Ectodermal cell (in vitro differentiated cells): ENCODE results near the gene LRRC32.
"Not testable (repeated sequence)": the region's sequence is repeated elsewhere in the genome, so short reads cannot be mapped to it uniquely, and the experiment has no call there.

Source experiments
- H3K27ac ChIP-seq: 2 replicates; pipeline ENCODE4 v1.7.0; 2013; ENCODE audit warnings: mild to moderate bottlenecking, low read depth, low read length; ENCODE audit not compliant: insufficient read depth, poor library complexity, severe bottlenecking
- H3K27me3 ChIP-seq: 2 replicates; pipeline ENCODE4 v1.7.0; 2013; ENCODE audit warnings: mild to moderate bottlenecking, low read length; ENCODE audit not compliant: insufficient read depth, control insufficient read depth, poor library complexity, severe bottlenecking
- H3K36me3 ChIP-seq: one replicate; pipeline ENCODE4 v1.7.0; 2013; ENCODE audit warnings: low read length; ENCODE audit not compliant: control insufficient read depth, insufficient read depth
- H3K4me1 ChIP-seq: one replicate; pipeline ENCODE4 v1.7.0; 2013; ENCODE audit warnings: low read length; ENCODE audit not compliant: control insufficient read depth, insufficient read depth
- H3K4me3 ChIP-seq: 2 replicates; pipeline ENCODE4 v1.7.0; 2013; ENCODE audit warnings: low read depth, low read length, control low read depth; ENCODE audit not compliant: insufficient read depth
- H3K9me3 ChIP-seq: 2 replicates; pipeline ENCODE4 v1.7.0; 2013; ENCODE audit warnings: mild to moderate bottlenecking, low read length, moderate library complexity; ENCODE audit not compliant: control insufficient read depth
- WGBS, 2 experiments: methylation state at CpG; one replicate each; pipeline ENCODE4 v1.1.7; 2013; ENCODE audit warnings: missing lambda C conversion rate in 2 of 2; 5-methylcytosine and 5-hydroxymethylcytosine counted together

The LRRC32 gene

DNA sequence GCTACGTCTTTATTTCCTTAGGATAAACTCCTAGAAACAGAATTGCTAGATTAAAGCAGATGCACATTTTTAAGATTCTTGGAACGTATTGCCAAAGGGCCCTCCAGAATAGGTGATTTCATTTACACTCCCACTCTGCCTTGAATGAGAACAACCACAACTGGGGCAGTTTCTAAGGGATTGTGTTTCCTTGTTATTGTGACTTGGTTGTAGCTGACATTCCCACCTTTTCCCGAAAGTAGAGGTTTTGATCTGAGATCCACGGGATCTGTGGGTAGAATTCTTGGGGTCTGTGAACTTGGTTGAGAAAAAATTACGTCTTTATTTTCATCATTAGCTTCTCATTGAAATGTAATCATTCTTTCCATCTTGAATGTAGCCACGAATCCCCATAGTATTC, 21.5 kb downstream of the LRRC32 start:
- no peaks in the 10 kb centered on the region for H3K4me1 ChIP-seq
- H3K4me3 ChIP-seq, result no peak overlapping the region
- 91 to 92% methylated on average over 5 to 6 of the region's 6 CpGs for WGBS, 2 experiments
- H3K36me3 ChIP-seq, result no peaks in the 10 kb centered on the region
- no peaks in the 10 kb centered on the region for H3K9me3 ChIP-seq
- H3K27me3 ChIP-seq, result no peaks in the 10 kb centered on the region
- H3K27ac ChIP-seq, result no peak overlapping the region

DNA sequence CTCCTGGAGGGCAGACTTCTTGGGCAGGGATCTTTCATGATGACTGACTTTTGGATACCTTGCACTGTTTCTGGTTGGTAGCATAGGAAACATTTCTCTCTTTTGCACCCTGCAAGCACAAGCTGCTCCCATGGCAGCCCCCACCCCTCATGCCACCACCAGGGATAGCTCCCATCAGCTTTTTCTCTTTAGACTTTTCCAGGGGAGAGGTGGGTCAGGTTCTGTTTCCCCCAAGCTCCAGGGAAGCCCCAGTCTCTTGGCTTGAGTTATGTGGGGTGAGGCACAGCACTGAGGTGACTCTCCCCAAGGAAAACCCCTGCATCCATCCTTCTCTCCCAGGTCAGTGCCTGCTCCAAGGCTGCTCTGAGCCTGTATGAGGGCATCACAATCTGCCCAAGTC, 22.5 kb downstream of the LRRC32 start:
- Histone ChIP-seq H3K4me1 (no peaks in the 10 kb centered on the region), H3K36me3 (no peaks in the 10 kb centered on the region), H3K9me3 (no peaks in the 10 kb centered on the region), H3K27me3 (no peaks in the 10 kb centered on the region), H3K4me3 (no peak overlapping the region), H3K27ac (no peak overlapping the region)

DNA sequence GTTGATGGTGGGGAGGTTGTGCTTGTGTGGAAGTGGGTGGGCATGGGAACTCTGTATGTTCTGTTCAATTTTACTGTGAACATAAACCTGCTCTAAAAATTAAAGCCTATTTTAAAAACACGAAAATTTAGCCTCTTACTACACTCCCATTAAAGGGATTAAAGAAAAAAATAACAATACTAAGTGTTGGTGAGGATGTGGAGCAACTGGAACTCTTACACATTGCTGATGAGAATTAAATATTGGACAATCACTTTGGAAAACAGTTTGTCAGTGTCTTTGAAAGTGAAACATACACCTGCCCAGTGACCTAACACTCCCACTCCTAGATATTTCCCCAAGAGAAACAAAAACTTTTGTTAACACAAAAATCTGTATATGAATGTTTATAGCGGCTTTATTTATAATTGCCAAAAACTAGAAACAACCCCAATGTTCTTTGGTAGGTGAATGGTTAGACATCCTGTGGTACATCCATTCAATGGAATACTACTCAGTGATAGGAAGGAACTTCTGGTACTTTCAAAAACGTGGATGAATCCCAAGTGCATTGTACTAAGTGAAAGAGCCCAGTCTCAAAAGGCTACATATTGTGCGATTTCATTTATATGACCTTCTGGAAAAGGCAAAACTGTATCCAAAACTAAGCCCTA, 23.5 kb downstream of the LRRC32 start:
- WGBS, 2 experiments, result 78 to 88% methylated on average over 2 of the region's 4 CpGs
- no peaks in the 10 kb centered on the region for H3K27me3 ChIP-seq

DNA sequence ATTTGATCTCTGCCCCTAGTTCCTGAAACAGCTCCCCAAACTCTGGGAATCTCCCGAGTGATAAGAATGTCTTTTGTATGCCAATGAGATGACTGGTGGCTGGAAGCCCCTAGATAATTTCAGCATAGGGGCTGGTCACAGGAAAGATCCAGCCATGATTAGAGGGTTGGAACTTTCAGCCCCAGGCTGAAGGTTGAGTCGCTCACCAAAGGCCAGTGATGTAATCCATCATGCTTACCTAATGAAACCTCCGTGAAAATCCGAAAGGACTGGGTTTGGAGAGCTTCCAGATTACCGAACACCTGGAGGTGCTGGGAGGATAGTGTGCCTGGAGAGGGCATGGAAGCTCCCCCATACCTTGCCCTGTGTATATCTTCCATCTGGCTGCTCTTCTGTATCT, 26.0 kb downstream of the LRRC32 start:
- H3K27me3 ChIP-seq, result no peaks in the 10 kb centered on the region
- WGBS, 2 experiments, result 90 to 97% methylated on average over 5 of the region's 5 CpGs
- peaks cover 4% of the 10 kb centered on the region for H3K4me1 ChIP-seq
- H3K4me3 ChIP-seq, result no peak overlapping the region
- no peaks in the 10 kb centered on the region for H3K36me3 ChIP-seq
- no peak overlapping the region for H3K27ac ChIP-seq
- H3K9me3 ChIP-seq, result no peaks in the 10 kb centered on the region

More for the DNA sequence above, 23.5 kb downstream of the LRRC32 start:
- no peaks in the 10 kb centered on the region for H3K4me1 ChIP-seq
- H3K27ac ChIP-seq, result no peak overlapping the region
- H3K9me3 ChIP-seq, result no peaks in the 10 kb centered on the region
- H3K4me3 ChIP-seq, result no peak overlapping the region
- H3K36me3 ChIP-seq, result no peaks in the 10 kb centered on the region

DNA sequence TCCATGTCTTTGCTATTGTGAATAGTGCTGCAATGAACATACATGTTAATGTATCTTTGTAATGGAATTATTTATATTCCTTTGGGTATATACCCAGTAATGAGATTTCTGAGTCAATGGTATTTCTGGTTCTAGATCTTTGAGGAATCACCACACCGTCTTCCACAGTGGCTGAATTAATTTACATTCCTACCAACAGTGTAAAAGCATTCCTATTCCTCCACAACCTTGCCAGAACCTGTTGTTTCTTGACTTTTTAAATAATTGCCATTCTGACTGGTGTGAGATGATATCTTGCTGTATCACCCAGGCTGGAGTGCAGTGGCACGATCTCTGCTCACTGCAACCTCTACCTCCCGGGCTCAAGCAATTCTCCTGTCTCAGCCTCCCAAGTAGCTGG, 26.8 kb downstream of the LRRC32 start:
- not testable (repeated sequence) for H3K4me1 ChIP-seq, H3K9me3 ChIP-seq, H3K27me3 ChIP-seq, H3K4me3 ChIP-seq, H3K36me3 ChIP-seq, H3K27ac ChIP-seq
- WGBS, 2 experiments, result 91 to 93% methylated on average over 3 of the region's 3 CpGs

DNA sequence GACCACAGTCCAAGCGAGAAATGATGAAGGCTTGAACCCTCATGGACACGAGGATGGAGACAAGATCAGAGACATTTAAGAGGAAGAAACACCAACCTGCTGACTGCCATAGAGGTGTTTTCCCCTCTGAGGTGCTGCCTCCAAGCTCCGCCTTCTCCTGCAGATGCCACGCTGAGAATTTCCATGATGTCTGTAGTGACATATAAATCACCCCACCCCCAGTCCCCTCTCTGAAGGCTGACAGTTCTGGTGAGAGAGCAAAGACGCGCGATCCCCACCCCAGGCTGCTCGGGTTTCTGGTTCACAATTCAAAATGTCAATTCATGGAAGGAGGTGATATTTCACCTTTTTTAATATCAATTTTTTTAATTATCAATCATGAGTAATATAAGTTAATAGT, 28.2 kb downstream of the LRRC32 start:
- H3K4me1 ChIP-seq, result peaks cover 4% of the 10 kb centered on the region
- no peak overlapping the region for H3K4me3 ChIP-seq
- 74 to 80% methylated on average over 4 to 5 of the region's 8 CpGs for WGBS, 2 experiments
- no peaks in the 10 kb centered on the region for H3K36me3 ChIP-seq
- no peaks in the 10 kb centered on the region for H3K9me3 ChIP-seq
- H3K27me3 ChIP-seq, result no peaks in the 10 kb centered on the region
- no peak overlapping the region for H3K27ac ChIP-seq

DNA sequence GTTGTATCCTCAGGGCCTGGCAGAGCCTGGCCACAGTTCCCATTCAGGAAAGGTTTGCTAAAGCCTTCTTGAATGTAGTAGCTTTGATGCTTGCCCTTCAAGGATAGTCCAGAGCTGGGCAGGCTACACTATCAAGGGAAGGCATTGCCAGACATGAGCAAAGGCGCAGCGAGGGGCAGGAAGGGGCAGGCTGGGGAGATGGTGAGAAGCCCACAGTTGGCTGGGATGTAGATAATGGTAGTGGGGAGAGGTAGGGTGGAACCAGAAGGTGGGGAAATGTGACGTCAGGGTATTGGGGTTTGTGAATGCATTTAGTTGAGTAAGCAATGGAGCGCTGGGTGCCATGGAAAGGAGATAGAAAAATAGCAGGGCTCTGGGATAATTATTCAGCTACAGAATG, 28.6 kb downstream of the LRRC32 start:
- no peaks in the 10 kb centered on the region for H3K27me3 ChIP-seq
- no peaks in the 10 kb centered on the region for H3K36me3 ChIP-seq
- H3K27ac ChIP-seq, result no peak overlapping the region
- no peak overlapping the region for H3K4me3 ChIP-seq
- WGBS, 2 experiments, result 94 to 96% methylated on average over 4 of the region's 4 CpGs
- H3K9me3 ChIP-seq, result no peaks in the 10 kb centered on the region
- H3K4me1 ChIP-seq, result peaks cover 4% of the 10 kb centered on the region

DNA sequence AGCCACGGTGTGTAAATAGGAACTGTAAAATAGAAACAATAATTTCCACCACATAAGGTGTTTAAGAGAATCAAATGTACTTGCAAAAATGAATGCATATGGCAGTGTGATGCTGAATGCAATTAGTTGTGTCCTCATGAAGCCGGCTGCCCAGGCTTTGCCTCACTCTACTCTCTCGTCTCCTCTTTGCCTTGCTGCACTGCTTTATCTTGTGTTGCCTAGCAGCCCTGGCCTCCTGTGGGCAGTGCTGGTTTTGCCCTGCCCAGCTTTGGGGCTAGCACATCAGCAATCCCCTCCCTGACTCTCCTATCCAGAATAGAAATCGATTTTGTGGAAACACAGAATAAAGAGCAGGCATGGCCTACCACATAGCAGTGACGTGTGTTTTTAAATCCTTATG, 30.0 kb downstream of the LRRC32 start:
- Histone ChIP-seq H3K27ac (no peak overlapping the region), H3K4me3 (no peak overlapping the region), H3K4me1 (peaks cover 4% of the 10 kb centered on the region), H3K9me3 (no peaks in the 10 kb centered on the region), H3K27me3 (no peaks in the 10 kb centered on the region), H3K36me3 (no peaks in the 10 kb centered on the region)
- 66 to 68% methylated on average over 4 to 5 of the region's 5 CpGs for WGBS, 2 experiments

DNA sequence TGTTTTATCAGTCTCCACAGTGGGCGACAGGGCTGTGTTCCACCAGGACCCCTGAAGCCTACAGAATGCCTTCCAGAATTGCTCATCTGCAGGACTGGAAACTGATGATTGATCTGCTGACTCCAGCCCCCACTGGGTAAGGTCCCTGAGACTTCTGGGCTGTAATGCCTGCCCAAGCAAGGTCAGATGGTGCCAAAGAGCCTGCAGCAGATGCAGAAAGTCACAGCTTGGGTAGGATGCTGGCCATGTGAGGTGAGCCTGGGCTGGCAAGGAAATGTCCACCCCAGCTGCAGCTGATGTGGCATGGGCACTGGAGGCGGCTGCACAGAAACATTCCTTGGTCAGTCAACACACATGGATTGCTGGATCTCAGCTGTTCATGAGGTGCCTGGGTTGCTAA, 30.9 kb downstream of the LRRC32 start:
- 93 to 94% methylated on average over 2 of the region's 2 CpGs for WGBS, 2 experiments
- Histone ChIP-seq H3K27me3 (no peaks in the 10 kb centered on the region), H3K4me3 (no peak overlapping the region), H3K9me3 (no peaks in the 10 kb centered on the region), H3K4me1 (peaks cover 4% of the 10 kb centered on the region), H3K27ac (no peak overlapping the region), H3K36me3 (no peaks in the 10 kb centered on the region)

DNA sequence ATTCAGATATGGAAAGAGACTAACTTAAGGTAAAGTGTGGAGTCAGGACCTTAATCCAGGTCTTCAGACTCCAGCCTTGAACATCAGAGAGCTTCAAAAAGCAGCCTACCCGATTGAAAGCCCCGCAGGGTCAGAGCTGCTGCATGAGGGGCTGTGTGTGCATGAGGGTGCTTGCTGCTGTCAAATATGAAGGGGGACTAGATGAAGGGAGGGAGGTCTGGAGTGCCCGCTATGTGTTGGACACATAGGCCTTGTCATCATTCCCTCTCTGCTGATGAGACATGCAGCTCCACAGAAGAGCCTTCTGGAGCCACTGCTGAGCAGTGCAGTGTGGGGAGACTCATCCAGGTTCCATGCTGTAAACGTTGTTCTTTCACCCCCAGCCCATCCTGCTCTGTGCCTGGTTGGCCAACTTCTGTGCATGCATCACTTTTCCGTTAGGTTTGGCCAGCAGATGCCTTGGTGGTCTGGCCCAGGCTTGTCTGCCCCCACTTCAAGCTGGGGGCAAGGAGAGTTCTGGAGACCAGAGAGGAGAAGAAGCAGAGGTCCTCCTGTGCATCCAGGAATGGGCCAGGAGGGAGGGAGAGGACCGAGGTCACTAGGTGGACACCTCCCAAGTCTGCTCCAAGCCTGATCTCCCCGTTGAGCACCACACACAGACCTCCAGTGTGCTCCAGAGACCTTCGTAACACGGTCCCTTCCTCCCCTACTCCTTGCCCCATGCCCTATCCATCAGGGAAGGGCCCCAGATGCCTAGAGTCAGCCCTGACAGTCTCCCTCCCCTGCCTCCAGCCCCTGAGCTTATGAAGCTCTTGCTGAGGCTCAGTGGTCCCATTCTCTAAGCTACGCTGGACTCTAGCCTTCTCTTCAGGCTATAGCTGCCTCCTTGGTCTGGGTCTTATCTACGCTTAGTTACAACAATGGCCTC, 32.0 kb downstream of the LRRC32 start:
- Histone ChIP-seq H3K27ac (no peak overlapping the region), H3K36me3 (no peaks in the 10 kb centered on the region), H3K4me3 (no peak overlapping the region), H3K9me3 (no peaks in the 10 kb centered on the region), H3K27me3 (no peaks in the 10 kb centered on the region), H3K4me1 (peaks cover 4% of the 10 kb centered on the region)
- 90 to 92% methylated on average over 11 of the region's 11 CpGs for WGBS, 2 experiments
